Trophoblast cell (in vitro differentiated cells and primary cell): ENCODE data around the gene EGFR.
A peak's percentile ranks its signal among the peaks of the same experiment; 100 is the strongest.

Experiments used
- DNase-seq, 2 donors: peaks; one replicate each; pipeline ENCODE4 v3.0.0-alpha.2; 2016
- H2AFZ ChIP-seq: 2 replicates; pipeline ENCODE4 v1.6.1; 2013; ENCODE audit warnings: low read length, moderate library complexity, mild to moderate bottlenecking; ENCODE audit not compliant: insufficient read depth, poor library complexity
- H2AK5ac ChIP-seq: 2 replicates; pipeline ENCODE4 v1.6.1; 2013; ENCODE audit warnings: mild to moderate bottlenecking, low read length
- H2BK120ac ChIP-seq: 2 replicates; pipeline ENCODE4 v1.6.1; 2013; ENCODE audit warnings: low read length, mild to moderate bottlenecking, moderate library complexity; ENCODE audit not compliant: insufficient read depth, poor library complexity
- H2BK12ac ChIP-seq: 2 replicates; pipeline ENCODE4 v1.6.1; 2013; ENCODE audit warnings: mild to moderate bottlenecking, low read length, moderate library complexity
- H2BK5ac ChIP-seq: 2 replicates; pipeline ENCODE4 v1.6.1; 2013; ENCODE audit warnings: low read length, low read depth, moderate library complexity, mild to moderate bottlenecking; ENCODE audit not compliant: poor library complexity
- H3K14ac ChIP-seq: 2 replicates; pipeline ENCODE4 v1.6.1; 2013; ENCODE audit warnings: mild to moderate bottlenecking, low read length
- H3K18ac ChIP-seq: 2 replicates; pipeline ENCODE4 v1.6.1; 2013; ENCODE audit warnings: mild to moderate bottlenecking, low read length
- H3K23ac ChIP-seq: 2 replicates; pipeline ENCODE4 v1.6.1; 2013; ENCODE audit warnings: low read length
- H3K27ac ChIP-seq: 2 replicates; pipeline ENCODE4 v1.5.1; 2013; ENCODE audit warnings: low read depth, mild to moderate bottlenecking, inconsistent platforms, low read length, moderate library complexity
- H3K27me3 ChIP-seq: 2 replicates; pipeline ENCODE4 v1.6.1; 2013; ENCODE audit warnings: inconsistent platforms, mild to moderate bottlenecking, low read length, moderate library complexity; ENCODE audit not compliant: insufficient read depth
- H3K36me3 ChIP-seq, 2 experiments: 1 replicate in 1 of 2; 2 replicates in 1 of 2; pipeline ENCODE4 v1.6.1; 2013; ENCODE audit warnings: low read length in 2 of 2, mild to moderate bottlenecking in 2 of 2, moderate library complexity in 1 of 2; ENCODE audit not compliant: insufficient read depth in 2 of 2, control insufficient read depth in 1 of 2
- H3K4ac ChIP-seq: 2 replicates; pipeline ENCODE4 v1.6.1; 2013; ENCODE audit warnings: low read depth, mild to moderate bottlenecking, low read length, moderate library complexity
- H3K4me1 ChIP-seq, 2 experiments: 1 replicate in 1 of 2; 2 replicates in 1 of 2; pipeline ENCODE4 v1.6.1; 2013; ENCODE audit warnings: low read length in 2 of 2, mild to moderate bottlenecking in 2 of 2, moderate library complexity in 1 of 2; ENCODE audit not compliant: insufficient read depth in 2 of 2, control insufficient read depth in 1 of 2
- H3K4me2 ChIP-seq: 2 replicates; pipeline ENCODE4 v1.6.1; 2013; ENCODE audit warnings: inconsistent platforms, mild to moderate bottlenecking, low read length, moderate library complexity
- H3K4me3 ChIP-seq: 2 replicates; pipeline ENCODE4 v1.5.1; 2013; ENCODE audit warnings: mild to moderate bottlenecking, low read depth, low read length, inconsistent platforms
- H3K79me1 ChIP-seq: one replicate; pipeline ENCODE4 v1.6.1; 2013; ENCODE audit warnings: low read length
- H3K79me2 ChIP-seq: 2 replicates; pipeline ENCODE4 v1.6.1; 2013; ENCODE audit warnings: low read length, mild to moderate bottlenecking; ENCODE audit not compliant: control insufficient read depth, insufficient read depth, poor library complexity
- H3K9ac ChIP-seq: 2 replicates; pipeline ENCODE4 v1.6.1; 2013; ENCODE audit warnings: mild to moderate bottlenecking, low read length
- H3K9me3 ChIP-seq: 2 replicates; pipeline ENCODE4 v1.6.1; 2013; ENCODE audit warnings: low read depth, mild to moderate bottlenecking, control low read depth, inconsistent platforms, low read length; ENCODE audit not compliant: insufficient read depth
- H4K12ac ChIP-seq: 2 replicates; pipeline ENCODE4 v1.6.1; 2013; ENCODE audit warnings: low read depth, mild to moderate bottlenecking, low read length, moderate library complexity
- H4K8ac ChIP-seq: 2 replicates; pipeline ENCODE4 v1.6.1; 2013; ENCODE audit warnings: low read depth, mild to moderate bottlenecking, low read length, moderate library complexity
- H4K91ac ChIP-seq: one replicate; pipeline ENCODE4 v1.6.1; 2013; ENCODE audit warnings: low read depth, mild to moderate bottlenecking, low read length, moderate library complexity
- WGBS: extraction: QIAGEN DNeasy Blood & Tissue Kit; methylation state at CpG from one replicate; pipeline ENCODE4 v1.1.7; 2013; ENCODE audit warnings: missing lambda C conversion rate; ENCODE audit not compliant: insufficient read length, insufficient coverage; ENCODE audit errors: extremely low coverage; 5-methylcytosine and 5-hydroxymethylcytosine counted together

Gene EGFR

GRCh38 chr7:55004579-55004978 lies 14.2 kb upstream of the EGFR start:
- no peak for DNase-seq
- H3K9ac ChIP-seq, result no peak overlapping the region
- no peak overlapping the region for H2AFZ ChIP-seq
- H3K79me1 ChIP-seq, result no peaks in the 10 kb centered on the region
- H3K4ac ChIP-seq, result no peak overlapping the region
- no peak overlapping the region for H3K4me3 ChIP-seq
- H4K12ac ChIP-seq, result no peak overlapping the region
- H3K23ac ChIP-seq, result no peak overlapping the region
- no peaks in the 10 kb centered on the region for H3K27me3 ChIP-seq
- no peak overlapping the region for H2BK5ac ChIP-seq
- no peak overlapping the region for H2BK12ac ChIP-seq
- no peaks in the 10 kb centered on the region for H3K36me3 ChIP-seq
- no CpG with 5 or more reads among the region's 29 CpGs for WGBS
- H4K91ac ChIP-seq, result no peak overlapping the region
- H3K79me2 ChIP-seq, result no peaks in the 10 kb centered on the region
- no peak overlapping the region for H3K18ac ChIP-seq
- H3K9me3 ChIP-seq, result no peaks in the 10 kb centered on the region
- no peak overlapping the region for H3K14ac ChIP-seq
- H3K4me1 ChIP-seq, result no peaks in the 10 kb centered on the region
- H3K27ac ChIP-seq, result no peak overlapping the region
- no peak overlapping the region for H2AK5ac ChIP-seq
- H3K4me2 ChIP-seq, result no peak overlapping the region
- no peak overlapping the region for H4K8ac ChIP-seq
- no peak overlapping the region for H2BK120ac ChIP-seq

- H2BK5ac ChIP-seq, result no peak overlapping the region
- WGBS, result no CpG with 5 or more reads among the region's 37 CpGs
- no peak for DNase-seq
Measured at GRCh38 chr7:55005241-55005851, 13.5 kb upstream of the EGFR start.

DNA sequence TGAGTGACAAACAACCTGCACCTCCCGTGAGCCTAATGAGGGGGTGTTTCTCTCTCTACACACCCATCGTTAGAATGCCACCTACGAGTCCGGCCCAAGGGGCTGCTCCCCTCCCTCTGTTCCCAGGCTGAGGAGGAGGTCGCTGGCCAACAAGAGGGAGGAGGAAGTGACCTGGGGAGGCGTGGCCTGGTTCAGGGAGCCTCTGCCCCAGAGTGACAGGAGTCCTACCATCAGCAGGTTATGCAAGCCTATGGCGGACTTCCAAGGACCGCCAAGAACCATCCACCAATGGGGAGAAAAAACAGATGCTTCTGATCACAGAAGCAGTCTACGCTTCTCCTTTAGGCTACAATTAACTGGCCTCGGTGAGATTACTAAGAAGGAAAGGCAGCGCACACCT lies 12.3 kb upstream of the EGFR start:
- Histone ChIP-seq H3K27ac (no peak overlapping the region), H4K91ac (no peak overlapping the region), H3K4ac (no peak overlapping the region), H3K79me1 (no peaks in the 10 kb centered on the region), H3K27me3 (no peaks in the 10 kb centered on the region), H4K8ac (no peak overlapping the region), H3K4me2 (no peak overlapping the region), H2AK5ac (no peak overlapping the region), H2BK120ac (no peak overlapping the region), H2BK5ac (no peak overlapping the region), H3K9me3 (no peaks in the 10 kb centered on the region), H3K4me1 (no peaks in the 10 kb centered on the region), H2AFZ (no peak overlapping the region), H3K9ac (no peak overlapping the region), H3K4me3 (no peak overlapping the region), H3K14ac (no peak overlapping the region), H3K36me3 (no peaks in the 10 kb centered on the region), H3K79me2 (no peaks in the 10 kb centered on the region), H2BK12ac (no peak overlapping the region), H3K23ac (no peak overlapping the region), H3K18ac (no peak overlapping the region), H4K12ac (no peak overlapping the region)
- no CpG with 5 or more reads among the region's 11 CpGs for WGBS
- peak in 1 of 2 donors; percentile 21 for DNase-seq

More at GRCh38 chr7:55005241-55005851, 13.5 kb upstream of the EGFR start:
- H3K4me1 ChIP-seq, result no peaks in the 10 kb centered on the region
- no peak overlapping the region for H3K9ac ChIP-seq
- H3K27ac ChIP-seq, result no peak overlapping the region
- no peaks in the 10 kb centered on the region for H3K27me3 ChIP-seq
- H3K14ac ChIP-seq, result no peak overlapping the region
- no peak overlapping the region for H3K23ac ChIP-seq
- H4K12ac ChIP-seq, result no peak overlapping the region
- H3K4me3 ChIP-seq, result no peak overlapping the region
- H2BK12ac ChIP-seq, result no peak overlapping the region
- H3K18ac ChIP-seq, result no peak overlapping the region
- H3K36me3 ChIP-seq, result no peaks in the 10 kb centered on the region
- no peaks in the 10 kb centered on the region for H3K79me1 ChIP-seq
- H2AFZ ChIP-seq, result no peak overlapping the region
- no peak overlapping the region for H3K4ac ChIP-seq
- no peaks in the 10 kb centered on the region for H3K79me2 ChIP-seq
- H2AK5ac ChIP-seq, result no peak overlapping the region
- H3K4me2 ChIP-seq, result no peak overlapping the region
- H2BK120ac ChIP-seq, result no peak overlapping the region
- H4K91ac ChIP-seq, result no peak overlapping the region
- H4K8ac ChIP-seq, result no peak overlapping the region
- H3K9me3 ChIP-seq, result no peaks in the 10 kb centered on the region

DNA sequence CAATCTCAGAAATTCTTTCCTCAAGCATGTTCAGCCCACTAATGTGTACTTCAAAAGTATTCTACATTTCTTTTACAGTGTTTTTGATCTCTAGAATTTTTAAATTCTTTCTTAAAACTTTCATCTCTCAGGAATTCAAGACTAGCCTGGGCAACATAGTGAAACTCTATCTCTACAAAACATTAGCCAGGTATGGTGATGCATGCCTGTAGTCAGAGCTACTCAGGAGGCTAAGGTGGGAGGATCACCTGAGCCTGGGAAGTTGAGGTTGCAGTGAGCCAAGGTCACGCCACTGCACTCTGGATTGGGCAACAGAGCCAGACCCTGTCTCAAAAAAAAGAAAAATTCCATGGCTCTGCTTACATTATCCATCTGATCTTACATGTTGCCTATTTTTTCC lies 5.0 kb upstream of the EGFR start:
- Histone ChIP-seq H4K12ac (no peak overlapping the region), H3K4me1 (peaks cover 0 to 4% of the 10 kb centered on the region in 2 experiments), H3K79me1 (peaks cover under 1% of the 10 kb centered on the region), H3K4me2 (no peak overlapping the region), H4K8ac (no peak overlapping the region), H3K4me3 (no peak overlapping the region), H2AFZ (no peak overlapping the region), H2BK5ac (no peak overlapping the region), H3K9ac (no peak overlapping the region), H3K36me3 (no peaks in the 10 kb centered on the region), H3K27me3 (no peaks in the 10 kb centered on the region), H3K9me3 (peaks cover 2% of the 10 kb centered on the region), H3K23ac (no peak overlapping the region), H3K18ac (no peak overlapping the region), H3K14ac (no peak overlapping the region), H2AK5ac (no peak overlapping the region), H3K4ac (no peak overlapping the region), H3K27ac (no peak overlapping the region), H3K79me2 (no peaks in the 10 kb centered on the region), H4K91ac (no peak overlapping the region), H2BK120ac (no peak overlapping the region), H2BK12ac (no peak overlapping the region)
- no CpG with 5 or more reads among the region's 1 CpG for WGBS
- peak; percentile 75 to 85 for DNase-seq
